ENCODE data around the gene DNAJC8. TPM values are rescaled to one million over a fixed set of nuclear protein-coding genes. Genes with fewer than 3 reads are reported as not detected.
A peak's percentile ranks its signal among the peaks of the same experiment; 100 is the strongest.

DNAJC8 gene
- polyA plus RNA-seq, 3 donors: 30.6 to 118 (median 113) TPM

GRCh38 chr1:28170001-28170596 is 62.7 kb downstream of the DNAJC8 start:
- peaks cover 73% of the 10 kb centered on the region for H3K4me1 Mint-ChIP-seq
- H3K4me1 ChIP-seq (ENCODE audit: control insufficient read depth in 1 of 2, insufficient read depth in 2 of 2, low read length in 2 of 2): peaks cover 57 to 66% of the 10 kb centered on the region in 2 donors
- peaks cover 0 to 2% (median 0%) of the 10 kb centered on the region in 7 donors for H3K9me3 Mint-ChIP-seq
- peak overlapping the region; percentile 67 to 93 (median 80) for H3K27ac Mint-ChIP-seq
- H3K4me3 Mint-ChIP-seq: no peak overlapping the region
- WGBS (ENCODE audit: insufficient coverage): no CpG with 5 or more reads among the region's 2 CpGs
- peak overlapping the region; percentile 54 for H3K4me2 ChIP-seq (replicated peaks; ENCODE audit: extremely low read depth, low read length, poor library complexity, severe bottlenecking)
- peaks cover 100% of the 10 kb centered on the region for H3K79me2 ChIP-seq (ENCODE audit: insufficient read depth, low read length)
- H3K36me3 Mint-ChIP-seq: peaks cover 51 to 95% of the 10 kb centered on the region in 2 donors
- H3K27me3 ChIP-seq (ENCODE audit: control insufficient read depth in 2 of 2, insufficient read depth in 2 of 2, low read length in 2 of 2): no peaks in the 10 kb centered on the region
- peaks cover 34 to 64% of the 10 kb centered on the region in 2 donors for H3K36me3 ChIP-seq (replicated peaks in 1 of 2; ENCODE audit: control insufficient read depth in 1 of 2, insufficient read depth in 2 of 2, low read length in 2 of 2)
- peak in 2 of 3 donors; percentile 12 to 85 for DNase-seq
- H3K27ac ChIP-seq (ENCODE audit: low read depth in 1 of 2, low read length in 2 of 2): peak overlapping the region in 1 of 2 donors; percentile 76
- H3K27me3 Mint-ChIP-seq (ENCODE audit: low read depth in 3 of 3): peaks cover 0 to 4% (median 0%) of the 10 kb centered on the region in 3 donors
- no peak overlapping the region for H2AFZ ChIP-seq (ENCODE audit: insufficient read depth, low read depth, low read length, poor library complexity, severe bottlenecking)
- no peaks in the 10 kb centered on the region for H3K9me3 ChIP-seq (replicated peaks in 1 of 2; ENCODE audit: control insufficient read depth in 1 of 2, insufficient read depth in 1 of 2, low read length in 2 of 2)
- no peak for TF ChIP-seq CTCF (IDR thresholded peaks at IDR 0.05)
- peak overlapping the region; percentile 27 for H3K9ac ChIP-seq (ENCODE audit: insufficient read depth, low read length, poor library complexity, severe bottlenecking)
- peak overlapping the region in 1 of 3 experiments; percentile 43 for H3K4me3 ChIP-seq (replicated peaks in 1 of 3; ENCODE audit: low read depth in 2 of 3, low read length in 3 of 3)
- peaks cover 83% of the 10 kb centered on the region for H4K20me1 ChIP-seq (ENCODE audit: insufficient read depth, low read length)
- intact Hi-C loops (cut with micrococcal nuclease): loop anchor here (5.0 kb wide), 2 partner anchors 33 to 78 kb away; no protein-coding TSS in a partner anchor

GRCh38 chr1:28163496-28164161 is 69.2 kb downstream of the DNAJC8 start:
- peaks cover 57 to 87% of the 10 kb centered on the region in 2 donors for H3K36me3 Mint-ChIP-seq
- DNase-seq: no peak
- no peak for TF ChIP-seq CTCF (IDR thresholded peaks at IDR 0.05)
- Histone ChIP-seq H3K4me3 (replicated peaks in 1 of 3; ENCODE audit: low read depth in 2 of 3, low read length in 3 of 3) (no peak overlapping the region), H3K36me3 (replicated peaks in 1 of 2; ENCODE audit: control insufficient read depth in 1 of 2, insufficient read depth in 2 of 2, low read length in 2 of 2) (peaks cover 26 to 45% of the 10 kb centered on the region in 2 donors), H4K20me1 (ENCODE audit: insufficient read depth, low read length) (peaks cover 91% of the 10 kb centered on the region), H3K4me2 (replicated peaks; ENCODE audit: extremely low read depth, low read length, poor library complexity, severe bottlenecking) (no peak overlapping the region), H3K9me3 (replicated peaks in 1 of 2; ENCODE audit: control insufficient read depth in 1 of 2, insufficient read depth in 1 of 2, low read length in 2 of 2) (no peaks in the 10 kb centered on the region), H3K79me2 (ENCODE audit: insufficient read depth, low read length) (peaks cover 100% of the 10 kb centered on the region), H3K9ac (ENCODE audit: insufficient read depth, low read length, poor library complexity, severe bottlenecking) (no peak overlapping the region), H2AFZ (ENCODE audit: insufficient read depth, low read depth, low read length, poor library complexity, severe bottlenecking) (no peak overlapping the region), H3K27ac (ENCODE audit: low read depth in 1 of 2, low read length in 2 of 2) (peak overlapping the region; percentile 0 to 75), H3K27me3 (ENCODE audit: control insufficient read depth in 2 of 2, insufficient read depth in 2 of 2, low read length in 2 of 2) (no peaks in the 10 kb centered on the region), H3K4me1 (ENCODE audit: control insufficient read depth in 1 of 2, insufficient read depth in 2 of 2, low read length in 2 of 2) (peaks cover 62 to 70% of the 10 kb centered on the region in 2 donors)
- peaks cover 76% of the 10 kb centered on the region for H3K4me1 Mint-ChIP-seq
- peak overlapping the region in 6 of 7 donors; percentile 11 to 84 (median 60) for H3K27ac Mint-ChIP-seq
- WGBS (ENCODE audit: insufficient coverage): 100% methylated on average over 1 of the region's 4 CpGs
- no peak overlapping the region for H3K4me3 Mint-ChIP-seq
- H3K9me3 Mint-ChIP-seq: peaks cover 0 to 3% (median 0%) of the 10 kb centered on the region in 7 donors
- peaks cover 0 to 1% (median 0%) of the 10 kb centered on the region in 3 donors for H3K27me3 Mint-ChIP-seq (ENCODE audit: low read depth in 3 of 3)
- intact Hi-C loops (cut with micrococcal nuclease): no loop called here
